A549 (cell line): ENCODE results near the gene ATP6V1F. TPM values are rescaled to one million over a fixed set of nuclear protein-coding genes. Genes with fewer than 3 reads are reported as not detected.

Source experiments
- ATAC-seq, 2 experiments: fragments of 200-7000 bp in 1 of 2; fragments of >200 bp in 1 of 2; cut with Nextera tagmentation in 1 of 2; cut with Tn5 transposase in 1 of 2; 3 replicates each; pipeline versions ENCODE4 v1.8.0 to v1.9.1; 2018 to 2020; ENCODE audit warnings: mild to moderate bottlenecking in 1 of 2, moderate library complexity in 1 of 2
- CTCF ChIA-PET: fragments of 300-600 bp; sonication (Branson Sonifier 250); formaldehyde crosslinking; extraction: SDS; loops from one replicate; lab custom pipeline; 2021; ENCODE audit warnings: antibody characterized with exemption, inconsistent platforms; lab: Yijun Ruan, JAX
- POLR2A ChIA-PET: fragments of 350-600 bp; formaldehyde crosslinking; extraction: SDS; loops from one replicate; lab custom pipeline; 2021; ENCODE audit warnings: antibody characterized with exemption, inconsistent platforms; lab: Yijun Ruan, JAX
- DNase-seq, 2 experiments: peaks; one replicate each; pipeline versions ENCODE4 v3.0.0 to v3.0.0-alpha.2; 2011 to 2016; ENCODE audit warnings: low read depth in 1 of 2, low spot score in 1 of 2
- FAIRE-seq: peaks from 2 replicates; lab custom pipeline; 2011; peaks lifted over from hg19 to GRCh38; lab: Jason Lieb, UNC
- H3K27ac ChIP-seq, 2 experiments: fragments of >200 bp; sonication (Bioruptor Twin); formaldehyde crosslinking; 3 replicates each; pipeline ENCODE4 v1.5.1; 2016 to 2017
- H3K4me1 ChIP-seq: fragments of >200 bp; sonication (Bioruptor Twin); formaldehyde crosslinking; 3 replicates; pipeline ENCODE4 v1.6.1; 2016
- H3K4me2 ChIP-seq: fragments of >200 bp; sonication (Bioruptor Twin); formaldehyde crosslinking; 3 replicates; pipeline ENCODE4 v1.6.1; 2016
- H3K4me3 ChIP-seq: fragments of >200 bp; sonication (Bioruptor Twin); formaldehyde crosslinking; 3 replicates; pipeline ENCODE4 v1.5.1; 2016
- H3K9me3 ChIP-seq: fragments of >200 bp; sonication (Bioruptor Twin); formaldehyde crosslinking; 3 replicates; pipeline ENCODE4 v1.6.1; 2016
- BHLHE40 ChIP-seq: IDR thresholded peaks from 2 replicates; pipeline ENCODE4 v1.6.1; 2012; ENCODE audit warnings: low read depth, low read length, inconsistent platforms
- CBX2 ChIP-seq: fragments of 200-600 bp; sonication (generic); IDR thresholded peaks from 2 replicates; pipeline ENCODE4 v1.6.1; 2016; ENCODE audit warnings: low read depth, mild to moderate bottlenecking, borderline replicate concordance
- CBX8 ChIP-seq: fragments of 200-600 bp; sonication (generic); IDR thresholded peaks from 2 replicates; pipeline ENCODE4 v1.6.1; 2016
- CEBPB ChIP-seq, 2 experiments: fragments of >200 bp in 1 of 2; sonication (Bioruptor Twin) in 1 of 2; formaldehyde crosslinking in 1 of 2; IDR thresholded peaks; 2 replicates each; pipeline ENCODE4 v1.6.1; 2012 to 2016
- CHD2 ChIP-seq: fragments of 150-350 bp; IDR thresholded peaks from 2 replicates; pipeline ENCODE4 v1.6.1; 2014; ENCODE audit warnings: low read length; ENCODE audit not compliant: partially characterized antibody
- EHMT2 ChIP-seq: fragments of 200-600 bp; sonication (generic); IDR thresholded peaks from 2 replicates; pipeline ENCODE4 v1.6.1; 2016; ENCODE audit warnings: antibody characterized with exemption, low read depth, mild to moderate bottlenecking, moderate library complexity
- FOSB ChIP-seq: fragments of 250-450 bp; sonication (Bioruptor Pico); IDR thresholded peaks from 2 replicates; pipeline ENCODE4 v1.5.0; 2020; ENCODE audit warnings: mild to moderate bottlenecking, moderate library complexity
- HDAC2 ChIP-seq: fragments of 200-600 bp; sonication (generic); IDR thresholded peaks from 2 replicates; pipeline ENCODE4 v1.6.1; 2016
- HOXA7 ChIP-seq: fragments of 250-450 bp; sonication (Bioruptor Pico); IDR thresholded peaks from 2 replicates; pipeline ENCODE4 v1.5.0; 2020; ENCODE audit warnings: mild to moderate bottlenecking, moderate library complexity
- HOXB5 ChIP-seq: fragments of 250-450 bp; sonication (Bioruptor Pico); IDR thresholded peaks from 2 replicates; pipeline ENCODE4 v1.5.0; 2020; ENCODE audit warnings: mild to moderate bottlenecking, moderate library complexity
- KDM1A ChIP-seq: fragments of 200-600 bp; sonication (generic); IDR thresholded peaks from 2 replicates; pipeline ENCODE4 v1.6.1; 2016; ENCODE audit warnings: low read depth, mild to moderate bottlenecking
- MAFK ChIP-seq: fragments of 450-650 bp; IDR thresholded peaks from 2 replicates; pipeline ENCODE4 v1.6.1; 2014; ENCODE audit not compliant: partially characterized antibody
- MAZ ChIP-seq: fragments of 150-350 bp; IDR thresholded peaks from 2 replicates; pipeline ENCODE4 v1.6.1; 2014; ENCODE audit warnings: antibody characterized with exemption, low read depth, low read length, borderline replicate concordance
- MYC ChIP-seq: IDR thresholded peaks from 2 replicates; pipeline ENCODE4 v1.6.1; 2012; ENCODE audit warnings: mild to moderate bottlenecking, inconsistent platforms, low read length, improper control_type of control experiment, borderline replicate concordance
- NFE2L2 ChIP-seq: fragments of 150-350 bp; conservative IDR thresholded peaks from 2 replicates; pipeline ENCODE4 v1.6.1; 2014; ENCODE audit warnings: low read length
- POLR2AphosphoS2 ChIP-seq: conservative IDR thresholded peaks from 2 replicates; pipeline ENCODE4 v1.6.1; 2012; ENCODE audit warnings: low read length, improper control_type of control experiment, inconsistent platforms
- RARB ChIP-seq: fragments of 250-450 bp; sonication (Bioruptor Pico); IDR thresholded peaks from 2 replicates; pipeline ENCODE4 v1.8.0; 2021; ENCODE audit warnings: mild to moderate bottlenecking, moderate library complexity
- SREBF2 ChIP-seq: fragments of 450-650 bp; IDR thresholded peaks from 2 replicates; pipeline ENCODE4 v1.6.1; 2014; ENCODE audit warnings: mild to moderate bottlenecking, moderate library complexity
- TFCP2L1 ChIP-seq: fragments of 250-450 bp; sonication (Bioruptor Pico); IDR thresholded peaks from 2 replicates; pipeline ENCODE4 v1.5.0; 2021; ENCODE audit warnings: mild to moderate bottlenecking
- TP53 ChIP-seq: fragments of 250-450 bp; sonication (Bioruptor Pico); IDR thresholded peaks from 2 replicates; pipeline ENCODE4 v1.5.0; 2021; ENCODE audit warnings: mild to moderate bottlenecking, moderate library complexity
- ZFP36 ChIP-seq: fragments of 450-650 bp; IDR thresholded peaks from 2 replicates; pipeline ENCODE4 v1.6.1; 2014; ENCODE audit warnings: borderline replicate concordance; ENCODE audit not compliant: partially characterized antibody
- ZNF302 ChIP-seq: fragments of 250-450 bp; sonication (Bioruptor Pico); IDR thresholded peaks from 2 replicates; pipeline ENCODE4 v1.9.0; 2021; ENCODE audit warnings: inconsistent platforms, mild to moderate bottlenecking, moderate library complexity
- WGBS: methylation state at CpG from one replicate; pipeline ENCODE4 v1.1.6; 2017; ENCODE audit errors: missing lambda C conversion rate; 5-methylcytosine and 5-hydroxymethylcytosine counted together
- polyA plus RNA-seq, 4 experiments: library from polyadenylated mRNA; depleted of rRNA in 3 of 4; stranded (reverse); fragments of >200 nt; fragmentation: RNase III in 1 of 4; extraction: RNeasy Plus Mini Kit Qiagen cat#74134 plus additional on column Dnase treatment in 1 of 4; gene quantifications; 2 replicates in 3 of 4; 3 replicates in 1 of 4; pipeline ENCODE4 v1.2.3, GENCODE V29; 2011 to 2017
- TF ChIP-seq, protein P1 (sequence below): fragments of 250-450 bp; sonication (Bioruptor Pico); IDR thresholded peaks from 2 replicates; pipeline ENCODE4 v1.5.0; 2020; ENCODE audit warnings: low read depth, mild to moderate bottlenecking, moderate library complexity
- TF ChIP-seq, protein P2 (sequence below): IDR thresholded peaks from 2 replicates; pipeline ENCODE4 v1.6.1; 2012; ENCODE audit warnings: low read depth, borderline replicate concordance
- TF ChIP-seq, protein P3 (sequence below): fragments of 200-600 bp; sonication (generic); IDR thresholded peaks from 2 replicates; pipeline ENCODE4 v1.6.1; 2016; ENCODE audit warnings: antibody characterized with exemption, mild to moderate bottlenecking, moderate library complexity
- TF ChIP-seq, protein P4 (sequence below): fragments of 150-350 bp; IDR thresholded peaks from 2 replicates; pipeline ENCODE4 v1.6.1; 2014; ENCODE audit warnings: low read depth, mild to moderate bottlenecking, low read length

ATP6V1F gene
- polyA plus RNA-seq, 2 of the 4 experiments (the other 2 are of a cell fraction): 155 to 229 TPM

DNA sequence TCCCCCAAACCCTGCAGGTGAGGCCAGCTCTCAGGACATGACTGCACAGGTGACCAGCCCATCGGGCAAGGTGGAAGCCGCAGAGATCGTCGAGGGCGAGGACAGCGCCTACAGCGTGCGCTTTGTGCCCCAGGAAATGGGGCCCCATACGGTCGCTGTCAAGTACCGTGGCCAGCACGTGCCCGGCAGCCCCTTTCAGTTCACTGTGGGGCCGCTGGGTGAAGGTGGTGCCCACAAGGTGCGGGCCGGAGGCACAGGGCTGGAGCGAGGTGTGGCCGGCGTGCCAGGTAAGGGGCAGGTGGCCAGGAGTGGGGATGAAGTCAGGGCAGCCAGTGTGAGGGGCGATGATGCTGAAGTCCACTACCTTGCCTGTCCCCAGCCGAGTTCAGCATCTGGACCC, 8.3 kb upstream of the ATP6V1F start:
- POLR2A ChIA-PET: no interaction called here
- H3K4me3 ChIP-seq: no peak overlapping the region
- TF ChIP-seq FOSB (CRISPR knock-in tag) (no peak), BHLHE40 (no peak), CBX2 (no peak), POLR2AphosphoS2 (no peak), ZFP36 (no peak), HOXB5 (no peak), KDM1A (no peak)
- TF ChIP-seq, protein P1, sequence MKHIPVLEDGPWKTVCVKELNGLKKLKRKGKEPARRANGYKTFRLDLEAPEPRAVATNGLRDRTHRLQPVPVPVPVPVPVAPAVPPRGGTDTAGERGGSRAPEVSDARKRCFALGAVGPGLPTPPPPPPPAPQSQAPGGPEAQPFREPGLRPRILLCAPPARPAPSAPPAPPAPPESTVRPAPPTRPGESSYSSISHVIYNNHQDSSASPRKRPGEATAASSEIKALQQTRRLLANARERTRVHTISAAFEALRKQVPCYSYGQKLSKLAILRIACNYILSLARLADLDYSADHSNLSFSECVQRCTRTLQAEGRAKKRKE (CRISPR knock-in tag): no peak
- TF ChIP-seq, protein P2, sequence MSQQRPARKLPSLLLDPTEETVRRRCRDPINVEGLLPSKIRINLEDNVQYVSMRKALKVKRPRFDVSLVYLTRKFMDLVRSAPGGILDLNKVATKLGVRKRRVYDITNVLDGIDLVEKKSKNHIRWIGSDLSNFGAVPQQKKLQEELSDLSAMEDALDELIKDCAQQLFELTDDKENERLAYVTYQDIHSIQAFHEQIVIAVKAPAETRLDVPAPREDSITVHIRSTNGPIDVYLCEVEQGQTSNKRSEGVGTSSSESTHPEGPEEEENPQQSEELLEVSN: no peak
- DNase-seq (no peak), ATAC-seq (no peak), FAIRE-seq (no peak)
- no peak overlapping the region for H3K4me2 ChIP-seq
- 80% methylated on average over 17 of the region's 21 CpGs for WGBS
- H3K27ac ChIP-seq: no peak overlapping the region
- no peaks in the 10 kb centered on the region for H3K4me1 ChIP-seq
- no peaks in the 10 kb centered on the region for H3K9me3 ChIP-seq
- CTCF ChIA-PET: no interaction called here

DNA sequence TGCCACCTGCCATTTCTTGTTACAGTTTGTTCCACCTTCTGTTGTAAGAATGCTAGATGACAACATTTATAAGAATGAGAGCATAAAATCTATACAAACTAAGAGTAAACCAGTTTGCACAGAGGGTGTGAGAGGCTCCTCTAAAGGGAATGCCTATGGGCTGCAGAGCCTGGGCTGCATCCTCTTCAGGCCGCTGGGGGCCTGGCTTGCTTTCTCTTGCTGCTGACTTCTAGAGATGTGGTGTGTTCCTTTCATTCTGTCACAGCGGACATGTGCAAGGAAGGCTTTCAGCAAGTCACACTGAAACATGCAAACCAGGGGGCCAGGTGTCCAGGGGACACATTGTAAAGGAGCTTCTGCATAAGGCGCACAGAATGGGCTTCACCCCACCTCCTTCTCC, 7.1 kb upstream of the ATP6V1F start:
- ChIA-PET CTCF (no interaction called here), POLR2A (no interaction called here)
- 72% methylated on average over 3 of the region's 3 CpGs for WGBS
- ATAC-seq (peak in 1 of 2 experiments; percentile 18; a peak in 1 of 6 replicates), DNase-seq (no peak), FAIRE-seq (no peak)
- no peaks in the 10 kb centered on the region for H3K4me1 ChIP-seq
- H3K27ac ChIP-seq: no peak overlapping the region
- H3K9me3 ChIP-seq: no peaks in the 10 kb centered on the region
- no peak overlapping the region for H3K4me3 ChIP-seq
- no peak for TF ChIP-seq SREBF2
- TF ChIP-seq, protein P3, sequence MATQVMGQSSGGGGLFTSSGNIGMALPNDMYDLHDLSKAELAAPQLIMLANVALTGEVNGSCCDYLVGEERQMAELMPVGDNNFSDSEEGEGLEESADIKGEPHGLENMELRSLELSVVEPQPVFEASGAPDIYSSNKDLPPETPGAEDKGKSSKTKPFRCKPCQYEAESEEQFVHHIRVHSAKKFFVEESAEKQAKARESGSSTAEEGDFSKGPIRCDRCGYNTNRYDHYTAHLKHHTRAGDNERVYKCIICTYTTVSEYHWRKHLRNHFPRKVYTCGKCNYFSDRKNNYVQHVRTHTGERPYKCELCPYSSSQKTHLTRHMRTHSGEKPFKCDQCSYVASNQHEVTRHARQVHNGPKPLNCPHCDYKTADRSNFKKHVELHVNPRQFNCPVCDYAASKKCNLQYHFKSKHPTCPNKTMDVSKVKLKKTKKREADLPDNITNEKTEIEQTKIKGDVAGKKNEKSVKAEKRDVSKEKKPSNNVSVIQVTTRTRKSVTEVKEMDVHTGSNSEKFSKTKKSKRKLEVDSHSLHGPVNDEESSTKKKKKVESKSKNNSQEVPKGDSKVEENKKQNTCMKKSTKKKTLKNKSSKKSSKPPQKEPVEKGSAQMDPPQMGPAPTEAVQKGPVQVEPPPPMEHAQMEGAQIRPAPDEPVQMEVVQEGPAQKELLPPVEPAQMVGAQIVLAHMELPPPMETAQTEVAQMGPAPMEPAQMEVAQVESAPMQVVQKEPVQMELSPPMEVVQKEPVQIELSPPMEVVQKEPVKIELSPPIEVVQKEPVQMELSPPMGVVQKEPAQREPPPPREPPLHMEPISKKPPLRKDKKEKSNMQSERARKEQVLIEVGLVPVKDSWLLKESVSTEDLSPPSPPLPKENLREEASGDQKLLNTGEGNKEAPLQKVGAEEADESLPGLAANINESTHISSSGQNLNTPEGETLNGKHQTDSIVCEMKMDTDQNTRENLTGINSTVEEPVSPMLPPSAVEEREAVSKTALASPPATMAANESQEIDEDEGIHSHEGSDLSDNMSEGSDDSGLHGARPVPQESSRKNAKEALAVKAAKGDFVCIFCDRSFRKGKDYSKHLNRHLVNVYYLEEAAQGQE: no peak
- TF ChIP-seq, all 56 proteins: peak for 0
- no peak overlapping the region for H3K4me2 ChIP-seq

DNA sequence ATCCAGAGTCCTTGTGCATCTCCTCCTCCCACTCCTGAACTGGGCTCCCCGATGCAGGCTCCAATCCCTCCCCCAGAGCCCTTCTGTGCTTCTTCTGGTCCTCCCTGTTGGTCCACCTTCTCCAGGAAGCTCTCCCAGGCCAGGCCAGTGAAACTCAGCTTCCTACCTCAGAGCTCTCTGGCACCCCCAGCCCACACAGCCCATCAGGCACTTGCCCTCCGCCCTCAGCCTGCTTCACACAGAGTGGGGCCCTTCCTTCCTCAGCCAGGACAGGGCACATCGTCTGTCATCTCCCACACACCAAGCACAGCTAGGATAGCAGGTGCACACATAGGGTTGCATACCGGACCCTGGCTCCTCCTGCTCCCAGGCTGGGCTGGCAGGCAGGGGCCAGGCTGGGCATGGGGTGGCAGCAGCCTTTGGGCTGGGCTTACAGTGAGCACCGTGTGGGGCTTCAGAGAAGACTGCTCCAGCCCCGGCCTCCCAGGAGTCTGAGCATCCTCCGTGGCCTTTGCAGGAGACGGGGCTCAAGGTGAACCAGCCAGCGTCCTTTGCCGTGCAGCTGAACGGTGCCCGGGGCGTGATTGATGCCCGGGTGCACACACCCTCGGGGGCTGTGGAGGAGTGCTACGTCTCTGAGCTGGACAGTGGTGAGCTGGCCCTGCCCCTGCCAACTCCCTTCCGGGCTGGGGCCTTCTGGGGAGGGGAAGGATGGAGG, 6.5 kb upstream of the ATP6V1F start:
- no peak for TF ChIP-seq TP53 (CRISPR knock-in tag)
- TF ChIP-seq TFCP2L1 (CRISPR knock-in tag): no peak
- TF ChIP-seq, protein P4, sequence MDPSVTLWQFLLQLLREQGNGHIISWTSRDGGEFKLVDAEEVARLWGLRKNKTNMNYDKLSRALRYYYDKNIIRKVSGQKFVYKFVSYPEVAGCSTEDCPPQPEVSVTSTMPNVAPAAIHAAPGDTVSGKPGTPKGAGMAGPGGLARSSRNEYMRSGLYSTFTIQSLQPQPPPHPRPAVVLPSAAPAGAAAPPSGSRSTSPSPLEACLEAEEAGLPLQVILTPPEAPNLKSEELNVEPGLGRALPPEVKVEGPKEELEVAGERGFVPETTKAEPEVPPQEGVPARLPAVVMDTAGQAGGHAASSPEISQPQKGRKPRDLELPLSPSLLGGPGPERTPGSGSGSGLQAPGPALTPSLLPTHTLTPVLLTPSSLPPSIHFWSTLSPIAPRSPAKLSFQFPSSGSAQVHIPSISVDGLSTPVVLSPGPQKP: no peak
- TF ChIP-seq CBX8: no peak
- no peak for TF ChIP-seq HDAC2
- no peak for TF ChIP-seq EHMT2
- no peak for TF ChIP-seq POLR2AphosphoS2
- TF ChIP-seq MYC: no peak
- TF ChIP-seq, protein P2: no peak
- no peak for TF ChIP-seq RARB (CRISPR knock-in tag)
- TF ChIP-seq ZNF302 (CRISPR knock-in tag): no peak
- TF ChIP-seq CEBPB (IDR thresholded peaks at IDR 0.05): no peak
- TF ChIP-seq MAZ: no peak
- TF ChIP-seq CHD2: no peak
- TF ChIP-seq NFE2L2: no peak
- TF ChIP-seq BHLHE40: no peak
- TF ChIP-seq MAFK: no peak
- no peak for TF ChIP-seq HOXB5
- no peak for TF ChIP-seq HOXA7 (CRISPR knock-in tag)
- no peak for FAIRE-seq
- H3K27ac ChIP-seq: no peak overlapping the region
- 86% methylated on average over 7 of the region's 17 CpGs for WGBS
- ATAC-seq: no peak
- H3K4me3 ChIP-seq: no peak overlapping the region
- no peak overlapping the region for H3K4me2 ChIP-seq
- DNase-seq: no peak
- ChIA-PET CTCF (no interaction called here), POLR2A (no interaction called here)
- H3K9me3 ChIP-seq: no peaks in the 10 kb centered on the region
- no peaks in the 10 kb centered on the region for H3K4me1 ChIP-seq
